Osteocyte (in vitro differentiated cells): ENCODE results near the gene TCF3. TPM values are rescaled to one million over a fixed set of nuclear protein-coding genes. Genes with fewer than 3 reads are reported as not detected.
"Not testable (repeated sequence)": the region's sequence is repeated elsewhere in the genome, so short reads cannot be mapped to it uniquely, and the experiment has no call there.

ENCODE experiments used
- DNase-seq: peaks from one replicate; pipeline ENCODE4 v3.0.0; 2021; ENCODE audit warnings: mixed read lengths; ENCODE audit not compliant: unreplicated experiment; ENCODE audit errors: extremely low spot score
- H3K27ac Mint-ChIP-seq: one replicate; pipeline ENCODE4 v1.8.0; 2021; ENCODE audit warnings: mild to moderate bottlenecking, mixed read lengths; ENCODE audit not compliant: unreplicated experiment
- H3K27me3 Mint-ChIP-seq: one replicate; pipeline ENCODE4 v1.8.0; 2021; ENCODE audit warnings: mixed read lengths; ENCODE audit not compliant: unreplicated experiment
- H3K36me3 Mint-ChIP-seq: one replicate; pipeline ENCODE4 v1.8.0; 2021; ENCODE audit warnings: mixed read lengths; ENCODE audit not compliant: unreplicated experiment
- H3K4me1 Mint-ChIP-seq: one replicate; pipeline ENCODE4 v1.8.0; 2021; ENCODE audit warnings: mixed read lengths; ENCODE audit not compliant: unreplicated experiment
- H3K4me3 Mint-ChIP-seq: one replicate; pipeline ENCODE4 v1.8.0; 2021; ENCODE audit warnings: mild to moderate bottlenecking, moderate library complexity, mixed read lengths; ENCODE audit not compliant: unreplicated experiment
- H3K9me3 Mint-ChIP-seq: one replicate; pipeline ENCODE4 v1.8.0; 2021; ENCODE audit warnings: mixed read lengths; ENCODE audit not compliant: unreplicated experiment
- CTCF ChIP-seq: fragments of 200-600 bp; sonication (generic); IDR thresholded peaks from 2 replicates; pipeline ENCODE4 v1.5.0; 2021; ENCODE audit warnings: antibody characterized with exemption, mild to moderate bottlenecking, moderate library complexity
- total RNA-seq: library from RNA; stranded (reverse); gene quantifications from 2 replicates; pipeline ENCODE4 v1.2.1, GENCODE V29; 2021

TCF3 gene
- total RNA-seq, 1 donor from 2014 or later = 180 TPM

DNA sequence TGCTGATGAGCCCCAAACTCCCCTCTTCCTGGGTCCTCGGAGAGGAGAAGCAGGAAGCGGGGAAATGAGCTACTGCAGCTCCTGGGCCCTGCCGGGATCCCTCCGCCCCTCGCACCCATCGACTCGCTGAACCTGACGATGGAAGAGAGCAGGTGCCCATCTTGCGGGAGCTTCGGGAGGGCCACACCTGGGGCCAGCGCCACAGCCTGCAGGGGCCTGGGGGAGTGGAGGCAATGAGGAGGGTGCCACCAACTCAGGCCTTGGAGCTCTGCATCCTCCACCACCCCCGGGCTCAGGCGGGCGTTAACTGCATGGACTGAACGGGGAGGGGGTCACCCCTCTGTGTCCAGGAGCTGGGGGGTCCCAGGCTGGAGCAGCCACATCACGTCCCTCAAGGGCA lies 8.3 kb downstream of the TCF3 start:
- TF ChIP-seq CTCF = no peak
- Mint-ChIP-seq H3K36me3 (peaks cover 23% of the 10 kb centered on the region), H3K4me3 (no peak overlapping the region), H3K4me1 (peaks cover 1% of the 10 kb centered on the region), H3K27me3 (no peaks in the 10 kb centered on the region), H3K27ac (no peak overlapping the region), H3K9me3 (no peaks in the 10 kb centered on the region)
- DNase-seq = no peak

DNA sequence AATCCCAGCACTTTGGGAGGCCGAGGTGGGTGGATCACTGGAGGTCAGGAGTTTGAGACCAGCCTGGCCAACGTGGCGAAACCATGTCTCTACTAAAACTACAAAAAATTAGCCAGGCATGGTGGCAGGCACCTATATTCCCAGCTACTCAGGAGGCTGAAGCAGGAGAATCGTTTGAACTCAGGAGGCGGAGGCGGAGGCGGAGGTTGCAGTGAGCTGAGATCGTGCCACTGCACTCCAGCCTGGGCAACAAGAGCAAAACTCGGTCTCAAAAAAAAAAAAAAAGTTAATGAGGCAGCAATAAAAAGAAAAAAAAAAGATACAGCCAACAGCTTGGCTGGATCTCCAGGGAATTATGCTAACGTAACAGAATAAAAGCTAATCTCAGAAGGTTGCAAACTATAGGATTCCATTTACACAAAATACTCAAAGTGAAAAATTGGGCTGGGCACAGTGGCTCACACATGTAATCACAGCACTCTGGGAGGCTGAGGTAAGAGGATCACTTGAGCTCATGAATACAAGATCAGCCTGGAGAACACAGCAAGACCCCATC lies 11.4 kb downstream of the TCF3 start:
- H3K36me3 Mint-ChIP-seq = peaks cover 28% of the 10 kb centered on the region
- H3K27ac Mint-ChIP-seq, H3K4me3 Mint-ChIP-seq, H3K27me3 Mint-ChIP-seq, H3K4me1 Mint-ChIP-seq, DNase-seq, H3K9me3 Mint-ChIP-seq: not testable (repeated sequence)

GRCh38 chr19:1636325-1637236 lies 15.8 kb downstream of the TCF3 start:
- H3K36me3 Mint-ChIP-seq = peaks cover 28% of the 10 kb centered on the region
- no peak for DNase-seq
- TF ChIP-seq CTCF = no peak

DNA sequence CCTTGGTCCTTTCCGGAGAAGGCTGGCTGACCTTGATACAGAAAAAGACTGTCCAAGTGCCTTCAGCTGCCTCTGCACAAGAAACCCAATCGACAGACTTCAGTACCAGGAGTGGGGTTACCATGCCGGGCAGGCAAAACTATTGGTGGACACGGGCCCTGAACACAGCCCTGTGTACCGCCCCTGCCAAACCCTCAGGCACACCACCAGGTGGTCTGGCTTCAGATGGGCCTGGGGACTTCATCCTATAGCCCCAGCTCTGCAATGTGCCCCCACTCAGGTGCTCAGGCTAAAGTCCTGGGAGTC lies 17.5 kb downstream of the TCF3 start:
- no peak overlapping the region for H3K4me3 Mint-ChIP-seq
- H3K4me1 Mint-ChIP-seq = no peaks in the 10 kb centered on the region
- no peaks in the 10 kb centered on the region for H3K27me3 Mint-ChIP-seq
- no peak for TF ChIP-seq CTCF
- no peak overlapping the region for H3K27ac Mint-ChIP-seq
- no peak for DNase-seq
- no peaks in the 10 kb centered on the region for H3K9me3 Mint-ChIP-seq
- peaks cover 26% of the 10 kb centered on the region for H3K36me3 Mint-ChIP-seq

More at GRCh38 chr19:1636325-1637236, 15.8 kb downstream of the TCF3 start:
- Mint-ChIP-seq H3K4me1 (no peaks in the 10 kb centered on the region), H3K27me3 (no peaks in the 10 kb centered on the region), H3K9me3 (no peaks in the 10 kb centered on the region), H3K27ac (no peak overlapping the region), H3K4me3 (no peak overlapping the region)

GRCh38 chr19:1634242-1634937 lies 18.0 kb downstream of the TCF3 start:
- Mint-ChIP-seq H3K27me3 (no peaks in the 10 kb centered on the region), H3K9me3 (no peaks in the 10 kb centered on the region), H3K27ac (no peak overlapping the region), H3K4me3 (no peak overlapping the region), H3K4me1 (no peaks in the 10 kb centered on the region), H3K36me3 (peaks cover 23% of the 10 kb centered on the region)
- no peak for DNase-seq
- TF ChIP-seq CTCF = no peak
